ENCODE measurements around the gene LRRC15. TPM values are rescaled to one million over a fixed set of nuclear protein-coding genes. Genes with fewer than 3 reads are reported as not detected.

Gene LRRC15
- total RNA-seq, 2 donors from 2014 or later = 1.1 TPM; not detected in 1

- TF ChIP-seq CTCF (IDR thresholded peaks at IDR 0.05) = no peak
- no peak for TF ChIP-seq POLR2AphosphoS5 (IDR thresholded peaks at IDR 0.05)
- TF ChIP-seq POLR2A (IDR thresholded peaks at IDR 0.05) = no peak
- DNase-seq (ENCODE audit: low spot score) = no peak
- intact Hi-C loops (cut with DNase I) = loop anchor here (10.0 kb wide), 1 partner anchor 687 kb away; no protein-coding TSS in a partner anchor
- Histone ChIP-seq H3K27ac (no peak overlapping the region), H3K36me3 (no peaks in the 10 kb centered on the region), H3K27me3 (replicated peaks; ENCODE audit: insufficient read depth) (no peaks in the 10 kb centered on the region), H3K9me3 (no peaks in the 10 kb centered on the region), H3K4me1 (replicated peaks) (no peaks in the 10 kb centered on the region), H3K4me3 (no peak overlapping the region)
- WGBS = 91% methylated on average over 14 of the region's 14 CpGs
Measured at GRCh38 chr3:194351952-194352536, 17.5 kb downstream of the LRRC15 start.

GRCh38 chr3:194351080-194351672, 18.4 kb downstream of the LRRC15 start, which contains the start of gene CPN2:
Gene CPN2 (minus strand): TSS chr3:194351328. CDS start chr3:194342702, 8,626 bp downstream.
- Histone ChIP-seq H3K27me3 (replicated peaks; ENCODE audit: insufficient read depth) (no peaks in the 10 kb centered on the region), H3K9me3 (no peaks in the 10 kb centered on the region), H3K36me3 (no peaks in the 10 kb centered on the region), H3K27ac (no peak within 1 kb of the TSS), H3K4me1 (replicated peaks) (no peaks in the 10 kb centered on the region), H3K4me3 (no peak within 1 kb of the TSS)
- DNase-seq (ENCODE audit: low spot score) = no peak
- intact Hi-C loops (cut with DNase I) = loop anchor here (10.0 kb wide), 1 partner anchor 686 kb away; no protein-coding TSS in a partner anchor
- WGBS = 89% methylated on average over 24 of the region's 24 CpGs
- no peak for TF ChIP-seq POLR2AphosphoS5 (IDR thresholded peaks at IDR 0.05)
- no peak for TF ChIP-seq POLR2A (IDR thresholded peaks at IDR 0.05)
- no peak for TF ChIP-seq CTCF (IDR thresholded peaks at IDR 0.05)

GRCh38 chr3:194350726-194351071, 18.8 kb downstream of the LRRC15 start:
- 82% methylated on average over 3 of the region's 3 CpGs for WGBS
- no peak for DNase-seq (ENCODE audit: low spot score)
- Histone ChIP-seq H3K4me3 (no peak overlapping the region), H3K27ac (no peak overlapping the region), H3K36me3 (no peaks in the 10 kb centered on the region), H3K4me1 (replicated peaks) (no peaks in the 10 kb centered on the region), H3K9me3 (no peaks in the 10 kb centered on the region), H3K27me3 (replicated peaks; ENCODE audit: insufficient read depth) (no peaks in the 10 kb centered on the region)
- intact Hi-C loops (cut with DNase I) = loop anchor here (10.0 kb wide), 1 partner anchor 686 kb away; no protein-coding TSS in a partner anchor
- no peak for TF ChIP-seq POLR2A (IDR thresholded peaks at IDR 0.05)

- Histone ChIP-seq H3K4me3 (no peak overlapping the region), H3K4me1 (replicated peaks) (no peaks in the 10 kb centered on the region), H3K36me3 (no peaks in the 10 kb centered on the region), H3K27me3 (replicated peaks; ENCODE audit: insufficient read depth) (no peaks in the 10 kb centered on the region), H3K9me3 (no peaks in the 10 kb centered on the region), H3K27ac (no peak overlapping the region)
- no peak for DNase-seq (ENCODE audit: low spot score)
- no peak for TF ChIP-seq POLR2A (IDR thresholded peaks at IDR 0.05)
- TF ChIP-seq POLR2AphosphoS5 (IDR thresholded peaks at IDR 0.05) = no peak
- no peak for TF ChIP-seq CTCF (IDR thresholded peaks at IDR 0.05)
- WGBS = 81% methylated on average over 6 of the region's 6 CpGs
- intact Hi-C loops (cut with DNase I) = no loop called here
Measured at GRCh38 chr3:194348354-194348753, 21.2 kb downstream of the LRRC15 start.

- intact Hi-C loops (cut with DNase I) = no loop called here
- 83% methylated on average over 5 of the region's 5 CpGs for WGBS
- no peak overlapping the region for H3K4me3 ChIP-seq
Measured at GRCh38 chr3:194346621-194347020, 22.9 kb downstream of the LRRC15 start.

More at GRCh38 chr3:194346621-194347020, 22.9 kb downstream of the LRRC15 start:
- no peak for TF ChIP-seq POLR2AphosphoS5 (IDR thresholded peaks at IDR 0.05)
- no peak for TF ChIP-seq CTCF (IDR thresholded peaks at IDR 0.05)
- no peak for TF ChIP-seq POLR2A (IDR thresholded peaks at IDR 0.05)
- no peaks in the 10 kb centered on the region for H3K9me3 ChIP-seq
- DNase-seq (ENCODE audit: low spot score) = no peak
- H3K36me3 ChIP-seq = no peaks in the 10 kb centered on the region
- H3K27ac ChIP-seq = no peak overlapping the region
- H3K4me1 ChIP-seq (replicated peaks) = no peaks in the 10 kb centered on the region
- H3K27me3 ChIP-seq (replicated peaks; ENCODE audit: insufficient read depth) = no peaks in the 10 kb centered on the region
